Cardiac septum (tissue), 1 donor: Measurements from ENCODE around the gene E2F1. TPM values are rescaled to one million over a fixed set of nuclear protein-coding genes. Genes with fewer than 3 reads are reported as not detected.
A peak's percentile ranks its signal among the peaks of the same experiment; 100 is the strongest.

Source experiments
- DNase-seq: peaks from one replicate; pipeline ENCODE4 v3.0.0-alpha.2; 2020; ENCODE audit warnings: low spot score
- intact Hi-C: fragments of 100-400 bp; cut with DNase I; formaldehyde crosslinking; loops from one replicate; pipeline ENCODE4 v1.14.0; 2022
- total RNA-seq: library from RNA; stranded (reverse); fragmentation: NEBNext Ultra II Directional; extraction: Animal tissue kit (Norgen Biotek cat#: 25700); gene quantifications from one replicate; pipeline ENCODE4 v1.2.1, GENCODE V29; 2021
- donor health status: DM: no; HTN: no; CAD: no.

The E2F1 gene
- total RNA-seq, 1 donor from 2014 or later: 2.3 TPM

DNA sequence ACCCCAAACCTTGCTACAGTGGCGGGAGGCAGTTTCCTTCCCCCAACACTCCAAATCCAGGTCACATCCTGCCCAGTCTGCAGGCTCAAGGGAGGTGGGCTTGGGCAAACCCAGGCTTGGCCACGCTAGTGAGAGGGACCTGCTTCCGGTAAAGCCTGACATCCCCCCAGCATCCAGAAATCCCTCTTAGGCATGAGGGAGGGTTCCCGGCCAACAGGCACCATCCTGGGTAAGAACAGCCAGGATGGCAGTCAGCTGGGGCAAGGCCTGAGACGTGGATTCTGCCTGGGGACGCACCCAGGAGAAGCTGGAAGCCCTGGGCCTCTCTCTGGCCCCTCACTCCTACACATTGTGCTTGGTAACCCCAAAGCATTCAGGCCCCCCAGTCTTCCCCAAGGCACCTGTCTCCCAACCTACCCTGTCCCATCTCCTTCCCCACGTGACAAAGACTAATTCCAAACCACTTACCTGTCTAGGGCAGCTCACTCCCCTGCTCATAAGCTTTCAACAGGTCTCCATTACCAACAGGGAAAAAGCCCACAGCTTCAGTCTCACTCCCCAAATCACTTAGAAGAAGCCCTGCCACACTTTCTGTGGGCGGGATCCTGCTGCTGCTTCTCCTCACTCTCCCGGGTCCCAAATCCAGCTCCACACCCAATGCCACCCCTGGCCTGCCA, 22.0 kb downstream of the E2F1 start:
- no peak for DNase-seq
- intact Hi-C loops: no loop called here

DNA sequence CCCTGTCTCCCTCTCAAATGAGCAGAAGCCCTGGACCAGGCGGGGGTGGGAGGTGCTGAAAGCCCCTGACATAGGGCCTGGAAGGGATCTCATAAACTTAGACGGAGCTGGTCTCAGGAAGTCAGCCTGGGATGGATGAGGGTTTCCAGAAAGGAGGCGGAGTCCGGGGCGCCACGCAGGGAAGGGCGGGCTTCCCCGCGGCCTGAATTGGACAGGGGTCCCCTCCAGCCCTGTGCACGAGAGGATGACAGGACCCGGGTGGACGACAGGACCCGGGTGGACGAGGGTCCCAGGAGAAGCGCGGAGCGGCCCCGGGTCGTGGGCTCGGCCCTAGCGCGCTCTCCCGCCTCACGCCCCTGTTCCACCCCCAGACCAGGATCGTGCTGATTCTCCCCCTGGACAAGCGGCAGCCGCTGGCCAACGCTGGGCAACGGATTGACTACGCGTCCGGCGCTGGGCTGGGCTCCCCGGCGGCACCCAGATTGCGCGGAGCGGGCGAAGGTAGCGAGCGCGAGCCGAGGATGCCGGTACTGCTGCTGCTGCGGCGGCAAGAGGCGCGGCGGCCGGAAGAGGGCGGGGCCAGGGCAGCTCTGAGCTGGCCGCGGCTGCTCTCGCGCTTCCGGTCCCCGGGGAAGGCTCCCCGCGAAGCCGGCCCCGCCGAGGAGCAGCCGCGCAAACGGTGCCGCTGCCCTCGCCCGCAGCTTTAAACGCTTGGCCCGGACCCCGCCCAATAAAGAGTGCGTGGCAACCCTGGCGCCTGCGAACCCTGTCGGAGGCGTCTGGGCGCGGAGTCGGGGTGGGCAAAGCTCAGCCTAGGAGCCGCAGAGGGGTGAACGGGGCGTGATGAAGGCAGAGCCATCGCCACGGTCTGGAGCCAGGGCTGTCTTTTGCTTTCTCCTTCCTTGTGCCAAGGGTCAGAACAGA, 22.8 kb downstream of the E2F1 start:
- intact Hi-C loops: no loop called here
- peak; percentile 93 for DNase-seq

DNA sequence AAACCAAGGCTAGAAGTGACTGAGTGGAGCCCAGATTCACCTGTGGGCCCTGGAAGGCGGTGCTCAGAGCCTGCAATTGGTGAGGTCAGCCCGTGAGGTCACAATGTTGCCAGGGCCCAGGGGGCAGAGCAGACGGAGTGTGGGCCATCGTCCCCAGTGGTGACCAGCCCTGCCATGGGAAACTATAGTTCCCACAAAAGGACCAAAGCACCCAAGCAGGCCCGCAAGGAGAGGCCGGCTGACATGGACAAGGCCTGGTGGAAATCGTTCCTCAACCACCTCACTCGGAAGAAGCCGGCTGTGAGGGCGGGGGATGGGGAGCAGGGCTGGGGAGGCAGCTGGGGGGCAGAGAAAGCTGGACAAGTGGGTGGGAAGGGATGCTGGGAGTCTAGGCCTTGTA, 24.0 kb downstream of the E2F1 start, which contains the start of gene C20orf144:
TSS of gene C20orf144 (plus strand) at position 156 of the 400 bp plus-strand sequence. CDS start at position 175, 19 bp downstream.
- intact Hi-C loops: no loop called here
- DNase-seq: no peak

DNA sequence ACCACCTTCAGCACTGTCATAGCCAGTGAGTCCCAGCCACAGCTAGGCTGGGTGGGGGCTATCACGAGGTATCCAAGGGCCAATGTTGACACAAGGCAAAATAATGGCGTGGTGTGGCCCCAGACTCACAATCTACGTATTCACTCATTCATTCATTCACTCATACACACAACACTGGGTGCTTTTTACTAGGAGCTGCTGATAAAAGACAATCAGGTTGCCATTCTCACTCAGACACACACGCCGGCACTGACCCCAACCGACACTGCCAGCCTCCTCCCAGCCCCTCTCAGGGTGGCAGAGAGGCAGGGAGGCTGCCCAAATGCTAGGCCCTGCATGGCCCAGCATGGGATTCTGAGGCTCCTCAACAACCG, 25.5 kb downstream of the E2F1 start:
- intact Hi-C loops: no loop called here

GRCh38 chr20:33660035-33660684, 26.0 kb downstream of the E2F1 start:
- intact Hi-C loops: no loop called here
- no peak for DNase-seq

More for the DNA sequence above, 25.5 kb downstream of the E2F1 start:
- no peak for DNase-seq

GRCh38 chr20:33659341-33660034, 26.7 kb downstream of the E2F1 start:
- DNase-seq: no peak

DNA sequence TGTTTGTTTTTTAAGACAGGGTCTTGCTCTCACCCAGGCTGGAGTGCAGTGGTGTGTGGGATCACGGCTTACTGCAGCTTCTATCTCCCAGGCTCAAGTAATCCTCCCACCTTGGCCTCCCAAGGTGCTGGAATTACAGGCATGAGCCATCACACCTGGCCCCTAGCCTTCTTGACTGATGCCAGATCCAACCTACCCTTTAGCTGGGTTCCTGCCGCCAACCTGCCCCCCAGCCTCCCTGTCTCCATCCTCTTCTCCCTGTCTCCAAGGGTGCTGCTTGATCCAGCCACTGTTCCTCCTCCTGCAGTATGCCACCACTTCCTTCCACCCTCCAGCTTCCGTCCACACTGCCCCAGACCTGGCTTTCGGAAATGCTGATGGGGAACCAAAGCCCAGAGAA, 27.3 kb downstream of the E2F1 start:
- no peak for DNase-seq
- intact Hi-C loops: no loop called here

More at GRCh38 chr20:33659341-33660034, 26.7 kb downstream of the E2F1 start:
- intact Hi-C loops: no loop called here

DNA sequence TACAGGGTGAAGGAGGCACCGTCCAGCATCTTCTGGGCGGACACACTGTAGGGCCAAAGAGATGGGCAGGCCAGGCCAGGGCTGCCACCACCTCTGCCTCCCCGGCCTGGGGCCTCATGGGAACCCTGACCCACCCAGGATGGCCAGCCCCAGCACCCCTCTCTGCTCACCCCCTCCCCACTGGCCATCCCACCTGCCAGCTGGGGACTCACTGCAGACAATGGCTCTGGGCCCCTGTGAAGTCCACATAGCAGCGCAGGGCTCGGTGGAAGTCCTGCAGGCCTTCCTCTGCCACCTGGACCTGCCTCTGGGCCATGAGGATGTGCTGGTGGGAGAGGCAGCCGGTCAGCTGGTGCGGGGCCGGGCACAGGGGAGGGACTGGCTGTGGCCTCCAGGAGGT, 27.7 kb downstream of the E2F1 start:
- DNase-seq: no peak
- intact Hi-C loops: no loop called here

DNA sequence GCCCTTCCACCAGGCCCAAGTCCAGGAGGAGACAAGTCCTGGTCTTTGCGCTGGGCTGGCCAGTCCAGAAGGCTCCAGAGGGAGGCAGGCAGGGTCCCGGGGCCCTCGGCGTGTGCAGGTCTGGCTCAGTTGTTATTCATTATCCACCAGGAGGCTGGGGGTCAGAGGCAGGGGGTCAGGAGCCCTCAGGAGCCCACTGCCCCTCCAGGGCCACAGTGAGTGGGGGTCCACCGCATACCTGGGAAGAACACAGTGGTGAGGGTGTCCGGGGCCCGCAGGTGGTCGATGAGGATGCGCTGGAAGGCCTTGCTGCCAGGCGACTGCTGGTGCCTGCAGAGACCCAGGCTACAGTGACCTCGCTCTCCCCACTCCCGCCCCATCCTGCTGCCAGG, 28.5 kb downstream of the E2F1 start:
- intact Hi-C loops: no loop called here
- DNase-seq: no peak

- DNase-seq: no peak
- intact Hi-C loops: no loop called here
Measured at GRCh38 chr20:33656783-33657703, 29.1 kb downstream of the E2F1 start.

DNA sequence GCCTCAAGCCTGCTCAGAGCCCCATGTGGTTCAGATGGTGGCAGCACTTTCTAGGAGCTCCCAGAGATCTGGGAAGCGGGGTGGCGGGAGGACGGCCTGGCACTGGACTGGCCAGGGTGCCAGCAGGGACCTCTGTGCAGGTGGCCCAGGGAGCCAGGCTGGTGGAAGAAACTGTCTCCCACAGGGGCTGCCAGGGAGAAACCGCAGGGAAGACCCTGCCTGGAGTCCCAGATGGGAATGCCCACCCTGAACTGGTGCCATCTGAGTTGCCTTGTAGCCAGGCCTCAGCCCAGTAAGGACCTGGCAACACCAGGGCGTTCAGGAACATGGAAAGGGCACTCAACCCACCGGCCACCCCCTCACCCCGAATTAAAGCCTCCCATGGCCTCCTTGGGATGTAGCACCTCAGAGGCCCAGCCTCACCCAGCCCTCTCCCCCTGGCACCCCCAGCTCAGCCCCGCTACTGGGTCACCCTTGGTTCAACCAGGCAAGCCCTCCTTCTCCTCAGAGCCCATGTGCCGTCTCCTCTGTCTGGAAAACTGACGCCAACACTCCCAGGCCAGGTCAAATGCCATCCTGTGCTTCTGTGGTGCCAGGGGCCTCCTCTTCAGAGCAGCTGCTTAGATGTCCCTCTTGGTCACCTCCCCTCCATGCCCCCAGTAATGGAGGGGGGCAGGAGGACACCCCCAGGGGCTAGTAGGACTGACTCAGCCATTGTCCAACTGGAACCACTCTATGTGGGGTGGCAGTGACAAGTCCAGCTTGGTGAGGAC, 30.0 kb downstream of the E2F1 start:
- intact Hi-C loops: no loop called here
- no peak for DNase-seq

GRCh38 chr20:33655164-33655563, 31.0 kb downstream of the E2F1 start:
- no peak for DNase-seq
- intact Hi-C loops: no loop called here

- no peak for DNase-seq
- intact Hi-C loops: loop anchor here (5.0 kb wide), 1 partner anchor 197 kb away; no protein-coding TSS in a partner anchor
Measured at GRCh38 chr20:33654680-33655161, 31.5 kb downstream of the E2F1 start.

- intact Hi-C loops: loop anchor here (5.0 kb wide), 1 partner anchor 197 kb away; no protein-coding TSS in a partner anchor
- DNase-seq: no peak
Measured at GRCh38 chr20:33653900-33654596, 32.1 kb downstream of the E2F1 start.

DNA sequence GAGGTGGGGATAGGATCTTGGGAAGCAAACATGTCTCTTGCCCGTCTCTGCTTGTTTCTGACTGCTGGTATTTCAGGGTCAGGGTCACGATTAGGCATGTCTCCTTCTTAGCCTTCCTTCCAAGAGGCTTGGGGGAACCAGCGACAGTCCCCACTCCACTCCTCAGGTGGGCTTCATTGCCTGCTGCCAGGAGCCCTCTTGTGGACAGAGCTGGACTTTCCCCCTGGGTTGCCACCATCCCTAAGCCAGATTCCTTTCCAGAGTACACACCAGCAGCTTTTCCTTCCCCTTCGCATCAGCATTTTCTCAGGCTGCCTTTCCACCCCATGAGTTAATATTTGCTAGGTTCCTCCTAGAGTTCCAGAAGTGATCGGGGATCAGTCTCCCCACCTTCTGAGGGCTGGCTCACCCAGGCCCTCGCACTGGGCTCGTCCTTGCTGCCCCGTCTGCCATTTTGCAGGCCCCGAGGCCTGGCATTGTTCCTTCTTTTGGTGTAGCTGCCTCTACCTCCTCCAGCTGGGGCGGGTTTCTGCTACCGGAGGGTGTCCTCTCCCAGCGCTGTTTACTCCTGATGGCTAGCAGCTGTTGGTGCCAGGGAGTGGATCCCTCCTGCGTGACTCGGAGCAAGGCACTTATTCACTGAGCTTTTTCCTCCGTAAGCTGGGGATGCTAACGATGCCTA, 32.8 kb downstream of the E2F1 start:
- DNase-seq: no peak
- intact Hi-C loops: loop anchor here (5.0 kb wide), 1 partner anchor 196 kb away; no protein-coding TSS in a partner anchor

GRCh38 chr20:33651562-33652048, 34.6 kb downstream of the E2F1 start:
- no peak for DNase-seq
- intact Hi-C loops: loop anchor here (5.0 kb wide), 1 partner anchor 194 kb away; no protein-coding TSS in a partner anchor
